Smooth muscle cell (in vitro differentiated cells): Measurements from ENCODE around the gene MSGN1. TPM values are rescaled to one million over a fixed set of nuclear protein-coding genes. Genes with fewer than 3 reads are reported as not detected.

Experiments used
- DNase-seq: peaks from one replicate; lab custom pipeline; 2025; ENCODE audit not compliant: unreplicated experiment; lab: John Stamatoyannopoulos, UW
- H2AFZ ChIP-seq: fragments of 200-600 bp; sonication (generic); 2 replicates; pipeline ENCODE4 v1.6.0; 2016; ENCODE audit warnings: antibody characterized with exemption, low read depth, mild to moderate bottlenecking
- H3F3A ChIP-seq: fragments of 200-600 bp; sonication (generic); 2 replicates; pipeline ENCODE4 v1.6.0; 2017; ENCODE audit warnings: antibody characterized with exemption, low read depth
- H3K27ac ChIP-seq: fragments of 200-600 bp; sonication (generic); 2 replicates; pipeline ENCODE4 v1.5.1; 2016; ENCODE audit warnings: low read depth, mild to moderate bottlenecking
- H3K27me3 ChIP-seq: fragments of 200-600 bp; sonication (generic); 2 replicates; pipeline ENCODE4 v1.6.1; 2016; ENCODE audit warnings: low read depth, mild to moderate bottlenecking
- H3K36me3 ChIP-seq: fragments of 200-600 bp; sonication (generic); 2 replicates; pipeline ENCODE4 v1.5.1; 2016; ENCODE audit warnings: low read depth
- H3K4me1 ChIP-seq: fragments of 200-600 bp; sonication (generic); 2 replicates; pipeline ENCODE4 v1.5.1; 2016; ENCODE audit warnings: low read depth
- H3K4me2 ChIP-seq: fragments of 200-600 bp; sonication (generic); 2 replicates; pipeline ENCODE4 v1.6.0; 2016; ENCODE audit warnings: mild to moderate bottlenecking
- H3K4me3 ChIP-seq: fragments of 200-600 bp; sonication (generic); 2 replicates; pipeline ENCODE4 v1.5.1; 2016; ENCODE audit warnings: mild to moderate bottlenecking
- H3K79me2 ChIP-seq: fragments of 200-600 bp; sonication (generic); 2 replicates; pipeline ENCODE4 v1.6.0; 2016; ENCODE audit warnings: low read depth, mild to moderate bottlenecking
- H3K9ac ChIP-seq: fragments of 200-600 bp; sonication (generic); 2 replicates; pipeline ENCODE4 v1.6.0; 2016; ENCODE audit warnings: low read depth
- H3K9me3 ChIP-seq: fragments of 200-600 bp; sonication (generic); replicated peaks from 2 replicates; pipeline ENCODE4 v1.5.1; 2016; ENCODE audit warnings: low read depth
- H4K20me1 ChIP-seq: fragments of 200-600 bp; sonication (generic); 2 replicates; pipeline ENCODE4 v1.6.0; 2016; ENCODE audit warnings: low read depth
- WGBS: methylation state at CpG from one replicate; pipeline ENCODE4 v1.1.7; 2016; ENCODE audit warnings: low lambda C conversion rate; 5-methylcytosine and 5-hydroxymethylcytosine counted together
- polyA plus RNA-seq: library from polyadenylated mRNA; unstranded; fragments of >200 nt; fragmentation: Nextera tagmentation; extraction: Ambion mirVana; gene quantifications from 2 replicates; pipeline ENCODE4 v1.2.1, GENCODE V29; 2016
- total RNA-seq: library from RNA; depleted of rRNA; stranded (reverse); fragments of >200 nt; gene quantifications from 2 replicates; pipeline ENCODE4 v1.2.3, GENCODE V29; 2014
- TF ChIP-seq, protein P1 (sequence below): fragments of 200-600 bp; sonication (generic); IDR thresholded peaks from 2 replicates; pipeline ENCODE4 v1.5.1; 2017; ENCODE audit warnings: borderline replicate concordance, mild to moderate bottlenecking, antibody characterized with exemption; ENCODE audit not compliant: insufficient read depth, poor library complexity, severe bottlenecking

MSGN1 gene
- total and polyA plus RNA-seq, 2 experiments from 2014 or later, result 0.56 TPM; not detected in 1

DNA sequence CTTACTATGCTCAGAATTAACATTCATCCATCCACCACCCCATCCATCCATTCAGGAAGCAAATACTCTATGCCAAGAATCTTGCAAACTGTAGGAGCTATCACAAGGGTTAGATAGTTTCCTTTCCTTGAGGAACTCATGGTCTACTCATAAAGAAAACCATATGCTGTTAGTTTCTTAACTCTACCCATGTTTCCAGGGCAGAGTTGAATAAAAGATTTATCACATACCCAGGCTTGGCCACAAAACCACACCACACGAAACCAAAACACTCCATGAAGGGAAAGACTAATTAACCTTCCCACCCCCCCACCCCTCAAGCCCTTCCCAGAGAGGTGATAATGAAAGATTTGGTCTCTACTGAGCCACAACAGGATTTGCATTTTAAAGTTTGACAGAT lies 23.7 kb upstream of the MSGN1 start:
- Histone ChIP-seq H3F3A (peaks cover 18% of the 10 kb centered on the region), H3K9me3 (no peaks in the 10 kb centered on the region), H3K4me2 (peak overlapping the region; percentile 53), H3K27me3 (no peaks in the 10 kb centered on the region), H3K36me3 (no peaks in the 10 kb centered on the region), H2AFZ (no peak overlapping the region), H3K4me1 (peaks cover 13% of the 10 kb centered on the region), H4K20me1 (no peaks in the 10 kb centered on the region), H3K9ac (no peak overlapping the region), H3K79me2 (no peaks in the 10 kb centered on the region), H3K27ac (no peak overlapping the region), H3K4me3 (no peak overlapping the region)
- no peak for DNase-seq
- WGBS, result 29% methylated on average over 1 of the region's 1 CpG
- TF ChIP-seq, protein P1, sequence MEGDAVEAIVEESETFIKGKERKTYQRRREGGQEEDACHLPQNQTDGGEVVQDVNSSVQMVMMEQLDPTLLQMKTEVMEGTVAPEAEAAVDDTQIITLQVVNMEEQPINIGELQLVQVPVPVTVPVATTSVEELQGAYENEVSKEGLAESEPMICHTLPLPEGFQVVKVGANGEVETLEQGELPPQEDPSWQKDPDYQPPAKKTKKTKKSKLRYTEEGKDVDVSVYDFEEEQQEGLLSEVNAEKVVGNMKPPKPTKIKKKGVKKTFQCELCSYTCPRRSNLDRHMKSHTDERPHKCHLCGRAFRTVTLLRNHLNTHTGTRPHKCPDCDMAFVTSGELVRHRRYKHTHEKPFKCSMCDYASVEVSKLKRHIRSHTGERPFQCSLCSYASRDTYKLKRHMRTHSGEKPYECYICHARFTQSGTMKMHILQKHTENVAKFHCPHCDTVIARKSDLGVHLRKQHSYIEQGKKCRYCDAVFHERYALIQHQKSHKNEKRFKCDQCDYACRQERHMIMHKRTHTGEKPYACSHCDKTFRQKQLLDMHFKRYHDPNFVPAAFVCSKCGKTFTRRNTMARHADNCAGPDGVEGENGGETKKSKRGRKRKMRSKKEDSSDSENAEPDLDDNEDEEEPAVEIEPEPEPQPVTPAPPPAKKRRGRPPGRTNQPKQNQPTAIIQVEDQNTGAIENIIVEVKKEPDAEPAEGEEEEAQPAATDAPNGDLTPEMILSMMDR, result no peak

DNA sequence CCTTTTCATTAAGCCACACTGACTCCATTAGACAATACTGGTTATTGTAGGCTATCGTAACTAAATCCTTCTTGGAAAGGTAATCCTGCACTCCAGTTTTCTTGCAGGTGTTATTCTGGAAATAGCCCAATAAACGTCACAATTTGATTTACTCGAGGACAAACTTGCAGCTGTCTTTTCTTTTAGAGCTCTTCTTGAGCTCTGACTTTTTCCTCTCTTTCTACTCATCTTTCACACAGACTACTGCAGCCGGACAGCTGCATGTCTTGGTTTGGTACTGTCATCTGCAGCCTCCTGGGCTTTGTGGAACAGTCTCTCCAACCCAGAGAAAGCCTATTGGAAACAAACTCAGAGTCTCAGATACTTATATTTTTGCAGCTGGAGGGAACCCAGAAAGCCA lies 23.0 kb upstream of the MSGN1 start:
- Histone ChIP-seq H3K4me2 (peak overlapping the region; percentile 63), H4K20me1 (no peaks in the 10 kb centered on the region), H3K36me3 (no peaks in the 10 kb centered on the region), H3K9ac (no peak overlapping the region), H3K4me3 (no peak overlapping the region), H3K4me1 (peaks cover 13% of the 10 kb centered on the region), H3K79me2 (no peaks in the 10 kb centered on the region), H2AFZ (no peak overlapping the region), H3K27me3 (no peaks in the 10 kb centered on the region), H3F3A (peaks cover 12% of the 10 kb centered on the region), H3K27ac (no peak overlapping the region), H3K9me3 (no peaks in the 10 kb centered on the region)
- TF ChIP-seq, protein P1, result no peak
- DNase-seq, result no peak
- whole genome bisulfite sequencing, result 78% methylated on average over 4 of the region's 4 CpGs

DNA sequence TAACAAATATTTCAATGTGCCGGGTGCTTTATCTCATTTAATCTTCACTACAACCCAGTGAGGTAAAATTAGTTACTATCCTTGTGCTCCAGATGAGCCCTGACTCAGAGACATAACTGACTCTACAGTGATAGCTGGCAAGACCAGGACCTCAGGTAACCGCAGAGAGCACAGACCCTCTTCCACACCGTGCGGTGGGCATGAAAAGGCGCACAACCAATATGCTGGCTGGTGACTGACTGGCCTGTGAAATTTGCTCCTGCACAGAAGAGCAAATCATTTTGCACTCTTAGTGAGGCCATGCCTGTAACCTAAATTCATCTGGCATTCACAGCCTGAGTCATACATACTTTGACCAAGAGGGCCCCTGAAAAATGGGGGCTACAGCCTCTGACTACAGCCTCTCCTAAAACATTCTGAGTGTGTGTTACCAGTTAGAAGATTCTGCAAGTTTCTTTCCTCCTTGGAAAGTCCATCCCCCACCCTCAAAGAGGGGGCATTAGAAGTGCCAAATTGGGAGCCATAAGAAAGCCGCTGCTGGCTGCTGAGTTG lies 22.4 kb upstream of the MSGN1 start:
- no peak for DNase-seq
- H3K9me3 ChIP-seq, result no peaks in the 10 kb centered on the region
- 76% methylated on average over 6 of the region's 6 CpGs for WGBS
- peaks cover 9% of the 10 kb centered on the region for H3K4me1 ChIP-seq
- peak overlapping the region; percentile 63 for H3K4me2 ChIP-seq
- no peak overlapping the region for H3K27ac ChIP-seq
- no peak overlapping the region for H3K9ac ChIP-seq
- H3K27me3 ChIP-seq, result no peaks in the 10 kb centered on the region
- H3K4me3 ChIP-seq, result no peak overlapping the region
- no peaks in the 10 kb centered on the region for H3K79me2 ChIP-seq
- H3K36me3 ChIP-seq, result no peaks in the 10 kb centered on the region
- TF ChIP-seq, protein P1, result no peak
- H2AFZ ChIP-seq, result peak overlapping the region; percentile 27
- peaks cover 11% of the 10 kb centered on the region for H3F3A ChIP-seq
- H4K20me1 ChIP-seq, result no peaks in the 10 kb centered on the region

DNA sequence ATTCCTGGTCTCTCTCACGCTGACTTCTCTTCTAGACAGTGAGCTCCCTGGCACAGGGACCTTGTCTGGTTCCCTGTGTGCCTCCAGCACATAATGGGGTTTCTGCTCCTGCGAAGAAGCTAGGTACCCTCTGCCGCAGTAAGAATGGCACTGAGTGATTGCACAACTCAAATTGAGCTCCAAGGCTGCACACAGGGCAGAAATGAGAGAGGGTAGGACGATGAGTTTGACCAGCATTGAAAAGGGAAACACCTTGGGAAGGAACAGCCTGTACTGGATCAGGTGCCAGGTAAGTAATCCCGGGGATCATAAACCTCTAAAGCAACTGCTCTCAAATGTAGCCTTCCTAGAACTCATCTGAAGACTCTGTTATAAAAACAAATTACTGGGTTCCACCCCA lies 21.0 kb upstream of the MSGN1 start:
- Histone ChIP-seq H3K27ac (no peak overlapping the region), H3K4me1 (peaks cover 15% of the 10 kb centered on the region), H3K4me3 (no peak overlapping the region), H2AFZ (no peak overlapping the region), H4K20me1 (no peaks in the 10 kb centered on the region), H3F3A (peaks cover 11% of the 10 kb centered on the region), H3K9ac (no peak overlapping the region), H3K27me3 (no peaks in the 10 kb centered on the region), H3K9me3 (no peaks in the 10 kb centered on the region), H3K36me3 (no peaks in the 10 kb centered on the region), H3K4me2 (no peak overlapping the region), H3K79me2 (no peaks in the 10 kb centered on the region)
- WGBS, result 89% methylated on average over 5 of the region's 5 CpGs
- TF ChIP-seq, protein P1, result no peak
- DNase-seq, result no peak
